Measurements from ENCODE around the gene STK39. TPM values are rescaled to one million over a fixed set of nuclear protein-coding genes. Genes with fewer than 3 reads are reported as not detected.

STK39 gene
- polyA plus RNA-seq, 1 donor (not counting 4 experiments of a cell fraction or from before 2014, with no cell fraction given), result 20.7 TPM

DNA sequence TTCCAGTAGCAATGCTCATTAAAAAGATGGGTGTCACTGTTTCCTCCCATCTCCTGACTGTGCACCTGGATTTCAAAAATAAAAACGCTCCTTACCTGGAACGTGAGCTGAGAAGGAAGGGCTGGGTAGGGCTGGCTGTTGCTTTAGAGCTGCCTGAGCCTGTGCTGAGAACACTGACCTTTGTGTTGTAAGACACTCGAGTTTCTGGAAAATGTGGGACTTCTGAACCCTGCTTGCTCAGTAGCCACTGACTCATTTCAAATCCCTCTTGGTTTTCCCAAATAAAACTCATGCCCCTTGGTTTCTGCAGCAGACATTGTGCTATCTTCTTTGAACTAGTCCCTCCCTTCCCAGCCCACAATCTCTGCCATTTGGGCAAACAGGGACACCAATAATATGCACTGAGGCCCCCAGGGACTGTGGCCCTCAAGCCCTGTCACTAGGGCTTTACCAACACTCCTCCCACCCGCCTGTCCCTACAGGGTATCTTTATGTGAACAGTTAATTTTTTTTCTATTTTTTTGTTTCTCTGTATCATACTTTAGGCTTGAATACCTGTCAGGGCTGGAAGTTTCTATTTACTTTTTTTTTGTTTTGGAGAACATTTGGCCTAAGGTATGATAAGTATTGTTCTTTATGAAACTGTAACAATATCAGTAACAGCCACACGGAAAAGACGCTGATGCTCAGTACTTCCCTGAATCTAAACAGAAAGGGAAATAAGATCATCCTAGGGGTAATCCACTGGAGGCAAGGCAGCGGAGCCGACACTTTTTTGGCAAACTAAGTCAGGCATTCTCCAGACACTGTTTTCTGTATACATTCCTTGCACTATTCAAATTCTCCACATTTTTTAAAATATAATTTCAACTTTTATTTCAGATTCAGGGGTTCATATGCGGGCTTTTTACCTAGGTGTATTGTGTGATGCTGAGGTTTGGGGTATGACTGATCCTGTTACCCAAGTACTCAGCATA lies 280.2 kb downstream of the STK39 start:
- no peaks in the 10 kb centered on the region for H3K9me1 ChIP-seq (ENCODE audit: control insufficient read depth, extremely low read depth, insufficient read depth, low read length)
- dilution Hi-C loops (cut with MboI; ENCODE audit: extremely low pct_ligation_motif_present, low sequenced_read_pairs), result no loop called here
- no peaks in the 10 kb centered on the region for H3K79me2 ChIP-seq (ENCODE audit: control insufficient read depth, insufficient read depth, low read length)
- H3K27ac ChIP-seq (ENCODE audit: control insufficient read depth, insufficient read depth, low read length), result no peak overlapping the region
- TF ChIP-seq, protein P1, sequence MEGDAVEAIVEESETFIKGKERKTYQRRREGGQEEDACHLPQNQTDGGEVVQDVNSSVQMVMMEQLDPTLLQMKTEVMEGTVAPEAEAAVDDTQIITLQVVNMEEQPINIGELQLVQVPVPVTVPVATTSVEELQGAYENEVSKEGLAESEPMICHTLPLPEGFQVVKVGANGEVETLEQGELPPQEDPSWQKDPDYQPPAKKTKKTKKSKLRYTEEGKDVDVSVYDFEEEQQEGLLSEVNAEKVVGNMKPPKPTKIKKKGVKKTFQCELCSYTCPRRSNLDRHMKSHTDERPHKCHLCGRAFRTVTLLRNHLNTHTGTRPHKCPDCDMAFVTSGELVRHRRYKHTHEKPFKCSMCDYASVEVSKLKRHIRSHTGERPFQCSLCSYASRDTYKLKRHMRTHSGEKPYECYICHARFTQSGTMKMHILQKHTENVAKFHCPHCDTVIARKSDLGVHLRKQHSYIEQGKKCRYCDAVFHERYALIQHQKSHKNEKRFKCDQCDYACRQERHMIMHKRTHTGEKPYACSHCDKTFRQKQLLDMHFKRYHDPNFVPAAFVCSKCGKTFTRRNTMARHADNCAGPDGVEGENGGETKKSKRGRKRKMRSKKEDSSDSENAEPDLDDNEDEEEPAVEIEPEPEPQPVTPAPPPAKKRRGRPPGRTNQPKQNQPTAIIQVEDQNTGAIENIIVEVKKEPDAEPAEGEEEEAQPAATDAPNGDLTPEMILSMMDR (optimal IDR thresholded peaks at IDR 0.05 in 1 of 3, IDR thresholded peaks at IDR 0.05 in 1 of 3, conservative IDR thresholded peaks at IDR 0.05 in 1 of 3; ENCODE audit: extremely low read depth in 1 of 3, insufficient read depth in 2 of 3, low read length in 3 of 3), result no peak
- TF ChIP-seq EZH2 (IDR thresholded peaks at IDR 0.05; ENCODE audit: low read length), result no peak
- no peak overlapping the region for H2AFZ ChIP-seq (ENCODE audit: control insufficient read depth, low read length)
- DNase-seq (ENCODE audit: low read depth, low spot score) (no peak), FAIRE-seq (no peak)
- H3K36me3 ChIP-seq (ENCODE audit: control insufficient read depth in 2 of 2, extremely low read depth in 1 of 2, insufficient read depth in 2 of 2, low read length in 2 of 2), result peaks cover 0 to 2% of the 10 kb centered on the region in 2 experiments
- H4K20me1 ChIP-seq (ENCODE audit: control insufficient read depth, extremely low read depth, insufficient read depth, low read length), result no peaks in the 10 kb centered on the region
- no peak overlapping the region for H3K4me2 ChIP-seq (ENCODE audit: control insufficient read depth, extremely low read depth, insufficient read depth, low read depth, low read length)
- no peak overlapping the region for H3K9ac ChIP-seq (ENCODE audit: control insufficient read depth, extremely low read depth, insufficient read depth, low read length)
- H3K9me3 ChIP-seq (ENCODE audit: control insufficient read depth, low read depth, low read length), result no peaks in the 10 kb centered on the region
- no peaks in the 10 kb centered on the region for H3K27me3 ChIP-seq (ENCODE audit: control insufficient read depth, extremely low read depth, insufficient read depth, low read length)
- no peaks in the 10 kb centered on the region for H3K4me1 ChIP-seq (ENCODE audit: control insufficient read depth, extremely low read depth, insufficient read depth, low read length)
- no peak overlapping the region for H3K4me3 ChIP-seq (ENCODE audit: control insufficient read depth in 2 of 3, extremely low read depth in 1 of 3, insufficient read depth in 2 of 3, low read depth in 1 of 3, low read length in 3 of 3)

DNA sequence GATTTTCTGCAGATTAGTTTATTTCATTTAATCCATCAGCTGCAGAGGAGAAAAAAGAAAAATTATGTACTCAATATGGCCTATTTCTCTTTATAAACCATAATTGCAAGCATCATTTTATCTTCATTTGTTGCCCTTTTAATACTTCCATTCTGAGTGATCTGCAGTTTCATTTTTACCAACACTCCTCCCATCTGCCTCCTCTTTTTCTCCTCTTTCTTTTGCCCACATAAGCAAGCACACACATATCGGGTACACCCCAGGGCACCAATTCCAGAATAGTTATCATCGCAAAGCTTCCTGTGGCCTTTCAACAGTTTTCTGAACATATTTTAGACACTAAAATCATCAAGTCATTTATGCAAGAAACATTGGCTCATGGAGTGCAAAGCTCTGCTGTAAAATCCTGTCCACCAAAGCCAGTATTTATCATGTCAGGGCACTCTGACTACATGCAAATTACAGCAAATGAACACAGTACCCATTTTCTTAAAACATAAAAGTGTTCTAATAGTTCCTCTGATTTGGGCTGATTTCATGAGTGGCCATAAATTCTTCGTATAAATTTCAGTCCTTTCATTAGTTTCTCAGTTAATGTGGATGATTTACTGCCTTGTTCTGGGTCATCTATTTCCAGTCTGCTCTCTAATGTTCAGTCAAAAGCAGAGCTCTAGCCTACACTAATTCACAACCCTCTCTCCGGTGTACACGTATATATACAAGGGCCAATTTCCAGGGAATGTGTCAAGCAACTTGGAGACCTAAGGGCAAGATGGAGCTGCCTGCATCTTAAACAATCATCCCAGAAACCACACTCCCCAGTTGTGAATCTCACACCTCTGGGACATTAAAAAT lies 281.3 kb downstream of the STK39 start:
- H3K79me2 ChIP-seq (ENCODE audit: control insufficient read depth, insufficient read depth, low read length), result no peaks in the 10 kb centered on the region
- H3K9me1 ChIP-seq (ENCODE audit: control insufficient read depth, extremely low read depth, insufficient read depth, low read length), result no peaks in the 10 kb centered on the region
- H3K9me3 ChIP-seq (ENCODE audit: control insufficient read depth, low read depth, low read length), result no peaks in the 10 kb centered on the region
- no peak overlapping the region for H3K27ac ChIP-seq (ENCODE audit: control insufficient read depth, insufficient read depth, low read length)
- H3K4me2 ChIP-seq (ENCODE audit: control insufficient read depth, extremely low read depth, insufficient read depth, low read depth, low read length), result no peak overlapping the region
- TF ChIP-seq, protein P1 (optimal IDR thresholded peaks at IDR 0.05 in 1 of 3, IDR thresholded peaks at IDR 0.05 in 1 of 3, conservative IDR thresholded peaks at IDR 0.05 in 1 of 3; ENCODE audit: extremely low read depth in 1 of 3, insufficient read depth in 2 of 3, low read length in 3 of 3), result no peak
- TF ChIP-seq EZH2 (IDR thresholded peaks at IDR 0.05; ENCODE audit: low read length), result no peak
- DNase-seq (ENCODE audit: low read depth, low spot score) (no peak), FAIRE-seq (no peak)
- H3K4me1 ChIP-seq (ENCODE audit: control insufficient read depth, extremely low read depth, insufficient read depth, low read length), result peaks cover under 1% of the 10 kb centered on the region
- H3K27me3 ChIP-seq (ENCODE audit: control insufficient read depth, extremely low read depth, insufficient read depth, low read length), result no peaks in the 10 kb centered on the region
- dilution Hi-C loops (cut with MboI; ENCODE audit: extremely low pct_ligation_motif_present, low sequenced_read_pairs), result no loop called here
- no peak overlapping the region for H2AFZ ChIP-seq (ENCODE audit: control insufficient read depth, low read length)
- no peaks in the 10 kb centered on the region for H4K20me1 ChIP-seq (ENCODE audit: control insufficient read depth, extremely low read depth, insufficient read depth, low read length)
- no peak overlapping the region for H3K9ac ChIP-seq (ENCODE audit: control insufficient read depth, extremely low read depth, insufficient read depth, low read length)
- H3K4me3 ChIP-seq (ENCODE audit: control insufficient read depth in 2 of 3, extremely low read depth in 1 of 3, insufficient read depth in 2 of 3, low read depth in 1 of 3, low read length in 3 of 3), result no peak overlapping the region
- H3K36me3 ChIP-seq (ENCODE audit: control insufficient read depth in 2 of 2, extremely low read depth in 1 of 2, insufficient read depth in 2 of 2, low read length in 2 of 2), result peaks cover 0 to 2% of the 10 kb centered on the region in 2 experiments
